Gastroesophageal sphincter (tissue), 3 donors: ENCODE data around the gene SLC48A1.

Source experiments
- CTCF ChIP-seq, 4 experiments: fragments of 200-600 bp in 2 of 4; fragments of 450-650 bp in 2 of 4; sonication (generic) in 1 of 4; IDR thresholded peaks; one replicate each; pipeline ENCODE4 v1.5.1; 2017 to 2019; ENCODE audit warnings: antibody characterized with exemption in 4 of 4, mild to moderate bottlenecking in 2 of 4, moderate library complexity in 2 of 4
- POLR2A ChIP-seq, 2 donors: fragments of 450-650 bp; IDR thresholded peaks; one replicate each; pipeline ENCODE4 v1.6.1; 2017; ENCODE audit warnings: antibody characterized with exemption in 2 of 2, mild to moderate bottlenecking in 2 of 2, moderate library complexity in 1 of 2

GRCh38 chr12:47790676-47791350, 17.8 kb downstream of the SLC48A1 start:
- TF ChIP-seq CTCF (IDR thresholded peaks at IDR 0.05) (no peak), POLR2A (IDR thresholded peaks at IDR 0.05) (no peak)
